Glutamatergic neuron (in vitro differentiated cells): Measurements from ENCODE around the gene SYNE1. TPM values are rescaled to one million over a fixed set of nuclear protein-coding genes. Genes with fewer than 3 reads are reported as not detected.
"Not testable (repeated sequence)": the region's sequence is repeated elsewhere in the genome, so short reads cannot be mapped to it uniquely, and the experiment has no call there.

ENCODE experiments used
- DNase-seq: peaks from one replicate; pipeline ENCODE4 v3.0.0; 2022
- H3K27ac Mint-ChIP-seq: one replicate; pipeline ENCODE4 v1.8.0; 2020; ENCODE audit warnings: mild to moderate bottlenecking, mixed read lengths, inconsistent platforms; ENCODE audit not compliant: unreplicated experiment
- H3K27me3 Mint-ChIP-seq: one replicate; pipeline ENCODE4 v1.8.0; 2020; ENCODE audit warnings: mild to moderate bottlenecking, moderate library complexity, mixed read lengths, inconsistent platforms; ENCODE audit not compliant: unreplicated experiment
- H3K36me3 Mint-ChIP-seq: one replicate; pipeline ENCODE4 v1.8.0; 2020; ENCODE audit warnings: mild to moderate bottlenecking, mixed read lengths, inconsistent platforms; ENCODE audit not compliant: unreplicated experiment
- H3K4me1 Mint-ChIP-seq: one replicate; pipeline ENCODE4 v1.8.0; 2020; ENCODE audit warnings: mild to moderate bottlenecking, low read depth, mixed read lengths, inconsistent platforms; ENCODE audit not compliant: unreplicated experiment
- H3K4me3 Mint-ChIP-seq: one replicate; pipeline ENCODE4 v1.8.0; 2020; ENCODE audit warnings: mild to moderate bottlenecking, mixed read lengths, inconsistent platforms; ENCODE audit not compliant: unreplicated experiment
- H3K9me3 Mint-ChIP-seq: one replicate; pipeline ENCODE4 v1.8.0; 2020; ENCODE audit warnings: mild to moderate bottlenecking, moderate library complexity, mixed read lengths, inconsistent platforms; ENCODE audit not compliant: unreplicated experiment
- CTCF ChIP-seq: fragments of 200-600 bp; sonication (generic); IDR thresholded peaks from one replicate; pipeline ENCODE4 v1.5.0; 2021; ENCODE audit not compliant: partially characterized antibody, unreplicated experiment
- total RNA-seq: library from RNA; stranded (reverse); fragmentation: NEBNext Ultra II Directional; extraction: Animal tissue kit (Norgen Biotek cat#: 25700); gene quantifications from one replicate; pipeline ENCODE4 v1.2.1, GENCODE V29; 2021; ENCODE audit not compliant: unreplicated experiment

The SYNE1 gene
- total RNA-seq, 1 donor from 2014 or later, result 23.4 TPM

- Mint-ChIP-seq H3K27me3 (no peaks in the 10 kb centered on the region), H3K36me3 (no peaks in the 10 kb centered on the region), H3K9me3 (no peaks in the 10 kb centered on the region), H3K4me3 (no peak overlapping the region), H3K27ac (no peak overlapping the region), H3K4me1 (peaks cover 3% of the 10 kb centered on the region)
- DNase-seq, result no peak
- TF ChIP-seq CTCF, result no peak
Measured at GRCh38 chr6:152661776-152662175, 24.6 kb upstream of the SYNE1 start.

- peaks cover 2% of the 10 kb centered on the region for H3K27me3 Mint-ChIP-seq
- no peaks in the 10 kb centered on the region for H3K4me1 Mint-ChIP-seq
- H3K4me3 Mint-ChIP-seq, result no peak overlapping the region
- H3K27ac Mint-ChIP-seq, result no peak overlapping the region
- no peaks in the 10 kb centered on the region for H3K36me3 Mint-ChIP-seq
- no peaks in the 10 kb centered on the region for H3K9me3 Mint-ChIP-seq
- TF ChIP-seq CTCF, result no peak
- DNase-seq, result no peak
Measured at GRCh38 chr6:152651986-152652385, 14.8 kb upstream of the SYNE1 start.

- no peaks in the 10 kb centered on the region for H3K27me3 Mint-ChIP-seq
- TF ChIP-seq CTCF, result no peak
- no peaks in the 10 kb centered on the region for H3K4me1 Mint-ChIP-seq
Measured at GRCh38 chr6:152648105-152648504, 10.9 kb upstream of the SYNE1 start.

GRCh38 chr6:152646732-152647131 lies 9.6 kb upstream of the SYNE1 start:
- H3K4me3 Mint-ChIP-seq, DNase-seq, H3K4me1 Mint-ChIP-seq, H3K36me3 Mint-ChIP-seq, H3K9me3 Mint-ChIP-seq, H3K27me3 Mint-ChIP-seq, H3K27ac Mint-ChIP-seq: not testable (repeated sequence)

More at GRCh38 chr6:152648105-152648504, 10.9 kb upstream of the SYNE1 start:
- no peaks in the 10 kb centered on the region for H3K9me3 Mint-ChIP-seq
- H3K27ac Mint-ChIP-seq, result no peak overlapping the region
- no peaks in the 10 kb centered on the region for H3K36me3 Mint-ChIP-seq
- H3K4me3 Mint-ChIP-seq, result no peak overlapping the region
- no peak for DNase-seq

- H3K36me3 Mint-ChIP-seq, result no peaks in the 10 kb centered on the region
- no peak overlapping the region for H3K4me3 Mint-ChIP-seq
- TF ChIP-seq CTCF, result no peak
- no peaks in the 10 kb centered on the region for H3K4me1 Mint-ChIP-seq
- peak; percentile 57 for DNase-seq
- H3K27me3 Mint-ChIP-seq, result peaks cover 10% of the 10 kb centered on the region
- no peak overlapping the region for H3K27ac Mint-ChIP-seq
- H3K9me3 Mint-ChIP-seq, result peaks cover 5% of the 10 kb centered on the region
Measured at GRCh38 chr6:152642578-152643375, 5.6 kb upstream of the SYNE1 start.
